Measurements from ENCODE around the gene CAB39L.

CAB39L gene

GRCh38 chr13:49369866-49370265 lies 74.0 kb downstream of the CAB39L start:
- H3K4me1 ChIP-seq (ENCODE audit: insufficient read depth, poor library complexity, severe bottlenecking): no peaks in the 10 kb centered on the region
- H3K9me3 ChIP-seq (ENCODE audit: severe bottlenecking): no peaks in the 10 kb centered on the region
- no peaks in the 10 kb centered on the region for H3K36me3 ChIP-seq (ENCODE audit: low read depth)
- ATAC-seq (ENCODE audit: low read depth) (no peak), DNase-seq (ENCODE audit: low spot score) (no peak)
- TF ChIP-seq, protein P1, sequence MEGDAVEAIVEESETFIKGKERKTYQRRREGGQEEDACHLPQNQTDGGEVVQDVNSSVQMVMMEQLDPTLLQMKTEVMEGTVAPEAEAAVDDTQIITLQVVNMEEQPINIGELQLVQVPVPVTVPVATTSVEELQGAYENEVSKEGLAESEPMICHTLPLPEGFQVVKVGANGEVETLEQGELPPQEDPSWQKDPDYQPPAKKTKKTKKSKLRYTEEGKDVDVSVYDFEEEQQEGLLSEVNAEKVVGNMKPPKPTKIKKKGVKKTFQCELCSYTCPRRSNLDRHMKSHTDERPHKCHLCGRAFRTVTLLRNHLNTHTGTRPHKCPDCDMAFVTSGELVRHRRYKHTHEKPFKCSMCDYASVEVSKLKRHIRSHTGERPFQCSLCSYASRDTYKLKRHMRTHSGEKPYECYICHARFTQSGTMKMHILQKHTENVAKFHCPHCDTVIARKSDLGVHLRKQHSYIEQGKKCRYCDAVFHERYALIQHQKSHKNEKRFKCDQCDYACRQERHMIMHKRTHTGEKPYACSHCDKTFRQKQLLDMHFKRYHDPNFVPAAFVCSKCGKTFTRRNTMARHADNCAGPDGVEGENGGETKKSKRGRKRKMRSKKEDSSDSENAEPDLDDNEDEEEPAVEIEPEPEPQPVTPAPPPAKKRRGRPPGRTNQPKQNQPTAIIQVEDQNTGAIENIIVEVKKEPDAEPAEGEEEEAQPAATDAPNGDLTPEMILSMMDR (IDR thresholded peaks at IDR 0.05; ENCODE audit: poor library complexity, severe bottlenecking): no peak
- H3K4me3 ChIP-seq (ENCODE audit: severe bottlenecking): no peak overlapping the region
- H3K27me3 ChIP-seq (ENCODE audit: insufficient read depth, poor library complexity, severe bottlenecking): no peaks in the 10 kb centered on the region
- H3K27ac ChIP-seq (ENCODE audit: poor library complexity, severe bottlenecking): no peak overlapping the region

DNA sequence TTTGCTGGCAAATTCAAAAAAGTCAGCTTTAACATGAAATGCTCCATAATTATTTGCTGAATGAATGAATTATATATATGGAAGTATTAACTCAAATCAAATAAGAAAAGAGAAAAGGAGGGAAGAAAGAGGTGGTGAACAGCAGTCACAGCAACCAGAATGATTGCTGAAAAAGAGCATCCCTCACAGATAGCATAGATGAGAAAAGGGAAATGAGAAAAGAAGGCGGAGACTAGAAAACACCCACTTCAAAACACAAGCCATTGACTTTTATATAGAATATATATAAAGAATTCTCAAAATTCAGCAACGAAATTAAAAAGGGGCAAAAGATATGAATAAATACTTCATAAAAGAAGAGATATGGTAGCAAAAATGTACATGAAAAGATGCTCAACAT lies 75.2 kb downstream of the CAB39L start:
- no peak for ATAC-seq (ENCODE audit: low read depth)
- Histone ChIP-seq H3K9me3 (ENCODE audit: severe bottlenecking) (no peaks in the 10 kb centered on the region), H3K36me3 (ENCODE audit: low read depth) (no peaks in the 10 kb centered on the region), H3K27ac (ENCODE audit: poor library complexity, severe bottlenecking) (no peak overlapping the region), H3K4me3 (ENCODE audit: severe bottlenecking) (no peak overlapping the region), H3K4me1 (ENCODE audit: insufficient read depth, poor library complexity, severe bottlenecking) (no peaks in the 10 kb centered on the region), H3K27me3 (ENCODE audit: insufficient read depth, poor library complexity, severe bottlenecking) (no peaks in the 10 kb centered on the region)
- DNase-seq (ENCODE audit: low spot score): no peak
- TF ChIP-seq, protein P1 (IDR thresholded peaks at IDR 0.05; ENCODE audit: poor library complexity, severe bottlenecking): no peak

DNA sequence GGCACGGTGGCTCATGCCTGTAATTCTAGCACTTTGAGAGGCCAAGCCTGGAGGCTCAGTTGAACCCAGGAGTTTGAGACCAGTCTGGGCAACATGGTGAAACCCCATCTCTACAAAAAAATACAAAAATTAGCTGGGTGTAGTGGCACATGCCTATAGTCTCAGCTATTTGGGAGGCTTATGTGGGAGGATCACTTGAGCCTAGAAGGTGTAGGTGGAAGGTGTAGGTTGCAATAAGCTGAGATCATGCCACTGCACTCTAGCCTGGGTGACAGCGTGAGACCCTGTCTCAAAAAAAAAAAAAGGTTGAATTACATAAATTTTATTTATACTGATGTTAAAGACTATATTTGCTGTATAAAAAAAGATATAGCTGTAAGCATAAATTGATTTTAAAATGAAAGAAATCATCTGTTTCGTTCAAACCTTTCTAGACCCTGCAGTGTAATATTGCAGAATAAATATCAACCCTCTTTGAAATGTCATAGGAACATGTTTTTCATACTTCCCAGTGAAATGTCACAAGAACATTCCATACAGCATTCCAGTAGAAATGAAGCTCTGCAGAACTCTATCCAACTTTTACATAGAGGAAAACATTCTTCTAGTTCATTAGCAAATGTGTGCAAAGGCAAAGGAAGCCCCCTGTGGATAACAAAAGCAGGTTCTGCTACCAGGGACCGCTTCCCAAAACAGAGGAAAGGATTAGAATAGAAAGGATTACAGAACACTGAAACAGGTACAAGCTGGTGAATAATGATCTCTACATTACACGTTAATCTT lies 76.0 kb downstream of the CAB39L start:
- Histone ChIP-seq H3K9me3 (ENCODE audit: severe bottlenecking) (no peaks in the 10 kb centered on the region), H3K4me1 (ENCODE audit: insufficient read depth, poor library complexity, severe bottlenecking) (no peaks in the 10 kb centered on the region), H3K4me3 (ENCODE audit: severe bottlenecking) (no peak overlapping the region), H3K27me3 (ENCODE audit: insufficient read depth, poor library complexity, severe bottlenecking) (no peaks in the 10 kb centered on the region), H3K36me3 (ENCODE audit: low read depth) (no peaks in the 10 kb centered on the region), H3K27ac (ENCODE audit: poor library complexity, severe bottlenecking) (no peak overlapping the region)
- TF ChIP-seq, protein P1 (IDR thresholded peaks at IDR 0.05; ENCODE audit: poor library complexity, severe bottlenecking): no peak
- DNase-seq (ENCODE audit: low spot score) (no peak), ATAC-seq (ENCODE audit: low read depth) (no peak)

DNA sequence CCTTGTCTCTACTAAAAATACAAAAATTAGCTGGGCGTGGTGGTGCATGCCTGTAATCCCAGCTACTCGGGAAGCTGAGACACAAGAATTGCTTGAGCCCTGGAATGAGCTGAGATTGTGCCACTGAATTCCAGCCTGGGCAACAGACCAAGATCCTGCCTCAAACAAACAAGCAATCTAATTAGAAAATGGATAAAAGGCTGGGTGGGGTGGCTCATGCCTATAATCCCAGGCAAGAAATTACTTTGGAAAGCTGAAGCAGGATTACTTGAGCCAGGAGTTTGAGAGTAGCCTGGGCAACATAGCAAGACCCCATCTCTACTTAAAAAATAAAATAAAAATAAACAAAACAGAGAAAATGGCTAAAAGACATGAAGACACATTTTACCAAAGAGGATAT lies 77.0 kb downstream of the CAB39L start:
- Histone ChIP-seq H3K4me1 (ENCODE audit: insufficient read depth, poor library complexity, severe bottlenecking) (no peaks in the 10 kb centered on the region), H3K27me3 (ENCODE audit: insufficient read depth, poor library complexity, severe bottlenecking) (no peaks in the 10 kb centered on the region), H3K9me3 (ENCODE audit: severe bottlenecking) (no peaks in the 10 kb centered on the region), H3K4me3 (ENCODE audit: severe bottlenecking) (no peak overlapping the region), H3K36me3 (ENCODE audit: low read depth) (no peaks in the 10 kb centered on the region), H3K27ac (ENCODE audit: poor library complexity, severe bottlenecking) (no peak overlapping the region)
- TF ChIP-seq, protein P1 (IDR thresholded peaks at IDR 0.05; ENCODE audit: poor library complexity, severe bottlenecking): no peak
- DNase-seq (ENCODE audit: low spot score) (no peak), ATAC-seq (ENCODE audit: low read depth) (no peak)

- no peaks in the 10 kb centered on the region for H3K27me3 ChIP-seq (ENCODE audit: insufficient read depth, poor library complexity, severe bottlenecking)
- TF ChIP-seq, protein P1 (IDR thresholded peaks at IDR 0.05; ENCODE audit: poor library complexity, severe bottlenecking): no peak
- no peak overlapping the region for H3K4me3 ChIP-seq (ENCODE audit: severe bottlenecking)
- H3K4me1 ChIP-seq (ENCODE audit: insufficient read depth, poor library complexity, severe bottlenecking): no peaks in the 10 kb centered on the region
- H3K9me3 ChIP-seq (ENCODE audit: severe bottlenecking): no peaks in the 10 kb centered on the region
- ATAC-seq (ENCODE audit: low read depth): no peak
- DNase-seq (ENCODE audit: low spot score): no peak
- H3K27ac ChIP-seq (ENCODE audit: poor library complexity, severe bottlenecking): no peak overlapping the region
- H3K36me3 ChIP-seq (ENCODE audit: low read depth): no peaks in the 10 kb centered on the region
These were observed 86.2 kb downstream of the CAB39L start for GRCh38 chr13:49357694-49358093.

Data from RWPE2 (cell line).